Activated T-cell treated with anti-CD3 and anti-CD28 coated beads, Interleukin-2, amount 50 U/mL, for 24 hours (primary cell): ENCODE results near the gene MYO7A.

Source experiments
- DNase-seq: peaks from one replicate; pipeline ENCODE4 v3.0.0-alpha.2; 2020
- H3K27ac Mint-ChIP-seq: 2 replicates; pipeline ENCODE4 v1.8.0; 2020; ENCODE audit warnings: mild to moderate bottlenecking, mixed read lengths
- H3K27me3 Mint-ChIP-seq: 2 replicates; pipeline ENCODE4 v1.8.0; 2020; ENCODE audit warnings: mixed read lengths
- H3K36me3 Mint-ChIP-seq: 2 replicates; pipeline ENCODE4 v1.8.0; 2020; ENCODE audit warnings: low read depth, mixed read lengths
- H3K4me1 Mint-ChIP-seq: 2 replicates; pipeline ENCODE4 v1.8.0; 2020; ENCODE audit warnings: low read depth, mixed read lengths
- H3K4me3 Mint-ChIP-seq: 2 replicates; pipeline ENCODE4 v1.8.0; 2020; ENCODE audit warnings: mild to moderate bottlenecking, moderate library complexity, mixed read lengths
- H3K9me3 Mint-ChIP-seq: 2 replicates; pipeline ENCODE4 v1.8.0; 2020; ENCODE audit warnings: mixed read lengths

Gene MYO7A

GRCh38 chr11:77252555-77253270 is 124.7 kb downstream of the MYO7A start:
- no peak for DNase-seq
- no peak overlapping the region for H3K4me3 Mint-ChIP-seq
- peaks cover 12% of the 10 kb centered on the region for H3K9me3 Mint-ChIP-seq
- peaks cover 17% of the 10 kb centered on the region for H3K27me3 Mint-ChIP-seq
- no peak overlapping the region for H3K27ac Mint-ChIP-seq
- peaks cover 20% of the 10 kb centered on the region for H3K4me1 Mint-ChIP-seq
- H3K36me3 Mint-ChIP-seq: no peaks in the 10 kb centered on the region

GRCh38 chr11:77253690-77254089 is 125.6 kb downstream of the MYO7A start:
- no peak for DNase-seq
- H3K4me3 Mint-ChIP-seq: no peak overlapping the region

GRCh38 chr11:77259641-77260040 is 131.6 kb downstream of the MYO7A start:
- Mint-ChIP-seq H3K36me3 (peaks cover 4% of the 10 kb centered on the region), H3K4me3 (no peak overlapping the region), H3K27me3 (peaks cover 33% of the 10 kb centered on the region), H3K27ac (no peak overlapping the region), H3K9me3 (peaks cover 14% of the 10 kb centered on the region), H3K4me1 (no peaks in the 10 kb centered on the region)
- no peak for DNase-seq

More at GRCh38 chr11:77253690-77254089, 125.6 kb downstream of the MYO7A start:
- no peak overlapping the region for H3K27ac Mint-ChIP-seq
- peaks cover 12% of the 10 kb centered on the region for H3K9me3 Mint-ChIP-seq
- no peaks in the 10 kb centered on the region for H3K36me3 Mint-ChIP-seq
- H3K4me1 Mint-ChIP-seq: peaks cover 20% of the 10 kb centered on the region
- H3K27me3 Mint-ChIP-seq: peaks cover 24% of the 10 kb centered on the region

- H3K4me3 Mint-ChIP-seq: no peak overlapping the region
- peaks cover 4% of the 10 kb centered on the region for H3K36me3 Mint-ChIP-seq
- no peaks in the 10 kb centered on the region for H3K4me1 Mint-ChIP-seq
- H3K27me3 Mint-ChIP-seq: peaks cover 31% of the 10 kb centered on the region
- DNase-seq: no peak
- H3K27ac Mint-ChIP-seq: no peak overlapping the region
- peaks cover 14% of the 10 kb centered on the region for H3K9me3 Mint-ChIP-seq
Observed at GRCh38 chr11:77262803-77263202, 134.8 kb downstream of the MYO7A start.
